Forelimb muscle (tissue), 1 donor: Measurements from ENCODE around the gene INSIG1. TPM values are rescaled to one million over a fixed set of nuclear protein-coding genes. Genes with fewer than 3 reads are reported as not detected.

Source experiments
- DNase-seq: peaks from one replicate; pipeline ENCODE4 v3.0.0-alpha.2; 2013; ENCODE audit warnings: low read depth
- polyA plus RNA-seq: library from polyadenylated mRNA; unstranded; fragments of 120-200 nt; gene quantifications from one replicate; pipeline ENCODE4 v1.2.1, GENCODE V29; 2013; ENCODE audit not compliant: insufficient read length

INSIG1 gene
- polyA plus RNA-seq, 1 donor: 22.7 TPM

DNA sequence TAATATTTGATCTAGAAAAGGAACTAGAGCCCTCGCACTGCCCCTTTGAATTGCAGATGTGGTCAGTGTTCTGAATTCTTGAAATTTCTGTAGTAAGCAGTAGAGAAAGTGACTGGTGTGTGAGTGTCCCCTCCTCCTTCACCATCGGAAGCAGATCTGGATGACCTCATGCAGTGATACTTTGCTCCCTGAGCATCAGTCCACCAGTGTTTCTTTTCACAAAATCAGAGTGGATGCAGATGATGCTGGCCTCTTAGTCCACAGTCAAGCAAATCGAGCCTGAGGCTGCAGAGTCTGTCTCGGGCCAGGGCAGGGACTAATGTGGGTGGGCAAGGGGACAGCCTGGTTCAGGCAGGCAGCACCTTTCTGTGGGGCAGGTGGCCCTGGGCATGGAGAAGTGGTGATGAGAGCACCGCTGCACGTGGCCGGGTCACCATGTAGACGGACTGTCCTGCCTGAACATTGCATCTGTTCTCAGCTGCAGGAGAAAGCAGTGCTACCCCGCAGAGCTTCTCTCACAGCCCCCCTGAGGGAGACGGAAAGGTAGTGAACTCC is 5.4 kb downstream of the INSIG1 start:
- DNase-seq: no peak

DNA sequence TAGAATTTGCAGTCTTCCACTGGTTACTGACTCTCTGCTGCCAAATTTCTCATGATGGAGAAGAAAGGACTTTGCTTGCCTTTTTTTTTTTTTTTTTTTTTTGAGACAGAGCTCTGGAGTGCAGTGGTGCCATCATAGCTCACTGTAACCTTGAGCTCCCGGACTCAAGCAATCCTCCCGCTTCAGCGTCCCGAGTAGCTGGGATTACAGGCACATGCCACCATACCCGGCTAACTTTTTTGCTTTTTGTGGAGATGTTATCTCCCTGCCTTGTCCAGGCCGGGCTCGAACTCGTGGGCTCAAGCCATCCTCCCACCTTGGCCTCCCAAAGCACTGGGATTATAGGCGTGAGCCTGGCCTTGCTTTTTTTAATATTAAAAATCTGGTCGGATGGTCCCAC is 6.2 kb downstream of the INSIG1 start:
- DNase-seq: no peak

DNA sequence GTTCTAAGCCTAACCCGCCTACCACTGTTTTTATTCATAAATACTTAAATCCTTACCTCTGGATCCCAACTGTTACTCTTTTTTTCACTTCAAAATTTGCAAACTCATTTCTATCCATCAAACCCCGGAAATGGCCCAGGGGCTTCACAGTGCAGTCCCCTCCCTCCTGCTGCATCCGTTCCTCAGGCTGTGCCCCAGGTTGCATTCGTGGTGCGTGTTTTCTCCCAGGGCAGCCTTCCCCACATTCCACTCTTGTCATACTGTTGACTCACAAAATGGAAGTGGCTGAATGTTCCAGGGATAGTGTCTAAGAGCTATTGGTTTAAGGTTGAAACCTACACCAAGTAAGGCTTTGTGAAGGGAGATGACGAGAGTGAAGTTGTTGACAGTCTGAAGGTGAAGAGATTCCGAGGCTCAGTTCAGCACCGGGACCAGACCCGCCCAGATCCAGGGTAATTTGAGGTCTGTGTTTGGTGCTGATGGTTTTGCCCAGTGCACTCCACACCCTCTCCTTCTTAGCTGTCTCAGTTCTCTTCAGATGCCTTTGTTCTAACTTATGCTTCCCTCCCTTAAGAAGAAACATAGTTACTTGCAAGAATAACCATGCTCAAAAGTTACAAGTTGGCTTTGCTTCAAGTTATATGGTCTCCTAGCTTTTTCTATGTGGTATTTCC is 7.7 kb downstream of the INSIG1 start:
- no peak for DNase-seq

DNA sequence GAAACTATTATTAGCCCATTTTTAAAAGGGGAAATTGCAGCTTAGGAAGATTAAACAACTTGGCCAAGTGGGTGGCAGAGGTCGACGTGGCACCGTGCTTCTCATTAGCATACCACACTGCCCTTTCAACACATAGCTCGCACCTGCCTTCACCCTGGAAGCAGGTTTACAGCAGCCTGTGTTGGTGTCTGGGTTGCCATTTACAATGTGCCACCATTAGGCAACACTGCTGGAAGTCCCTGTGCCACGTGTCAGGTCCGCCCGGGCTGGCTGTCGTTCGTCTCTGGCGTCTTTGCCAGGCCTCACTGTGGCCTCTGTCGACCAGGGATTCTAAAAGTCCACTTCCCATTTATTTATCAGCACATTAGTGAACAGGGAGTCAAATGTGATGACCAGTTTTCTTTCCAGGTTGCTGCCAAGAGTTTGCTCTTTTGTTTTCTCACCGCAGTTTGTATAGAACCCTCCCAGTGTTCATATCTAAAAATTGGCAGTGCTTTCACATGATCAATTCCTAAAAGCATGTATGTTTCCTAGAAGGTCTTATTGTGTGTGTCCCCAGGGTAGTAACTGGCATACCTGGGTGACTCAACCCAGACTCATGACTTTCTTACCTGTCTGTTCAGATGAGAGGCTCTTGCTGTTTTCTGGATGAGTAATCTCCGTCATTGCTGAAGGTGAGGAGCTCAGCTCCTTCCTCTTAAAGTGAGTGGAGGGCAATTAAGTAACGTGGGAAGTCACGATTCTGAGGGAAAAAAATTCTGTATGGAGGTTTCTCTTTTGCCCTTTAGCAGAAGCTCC is 9.2 kb downstream of the INSIG1 start:
- DNase-seq: no peak

DNA sequence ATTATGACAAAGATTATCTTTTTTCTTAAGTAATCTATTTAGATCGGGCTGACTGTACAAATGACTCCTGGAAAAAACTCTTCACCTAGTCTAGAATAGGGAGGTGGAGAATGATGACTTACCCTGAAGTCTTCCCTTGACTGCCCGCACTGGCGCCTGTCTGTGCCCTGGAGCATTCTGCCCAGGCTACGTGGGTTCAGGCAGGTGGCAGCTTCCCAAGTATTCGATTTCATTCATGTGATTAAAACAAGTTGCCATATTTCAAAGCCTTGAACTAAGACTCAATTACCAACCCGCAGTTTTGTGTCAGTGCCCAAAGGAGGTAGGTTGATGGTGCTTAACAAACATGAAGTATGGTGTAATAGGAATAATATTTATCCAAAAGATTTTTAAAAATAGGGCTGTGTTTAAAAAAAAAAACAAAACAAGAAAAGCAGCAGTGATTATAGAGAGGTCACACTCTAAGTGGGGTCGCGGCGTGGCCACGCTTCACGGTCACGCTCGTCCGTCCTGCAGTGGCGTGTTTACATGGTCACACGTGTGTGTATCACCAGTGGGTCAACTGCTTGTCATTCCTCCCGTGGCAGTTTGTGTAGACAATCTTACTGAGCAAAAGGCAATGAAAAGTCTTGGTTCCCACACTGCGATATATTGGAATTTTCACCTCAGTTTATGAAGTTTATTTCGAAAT is 10.8 kb downstream of the INSIG1 start:
- no peak for DNase-seq

DNA sequence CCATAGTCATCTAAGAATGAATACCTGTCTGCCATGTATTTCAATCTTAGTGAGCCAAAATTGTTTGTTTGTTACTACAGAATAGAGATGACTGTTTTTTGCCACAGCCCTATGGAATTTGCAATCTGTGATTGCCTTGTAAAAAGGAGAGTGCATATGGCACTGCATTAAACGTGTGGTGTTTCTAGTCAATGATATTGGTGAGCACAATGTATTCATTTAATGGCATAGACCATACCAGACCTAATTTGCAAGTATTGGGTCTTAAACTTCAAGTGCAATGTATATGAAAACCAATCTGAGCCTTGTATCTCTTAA is 11.3 kb downstream of the INSIG1 start:
- DNase-seq: no peak

DNA sequence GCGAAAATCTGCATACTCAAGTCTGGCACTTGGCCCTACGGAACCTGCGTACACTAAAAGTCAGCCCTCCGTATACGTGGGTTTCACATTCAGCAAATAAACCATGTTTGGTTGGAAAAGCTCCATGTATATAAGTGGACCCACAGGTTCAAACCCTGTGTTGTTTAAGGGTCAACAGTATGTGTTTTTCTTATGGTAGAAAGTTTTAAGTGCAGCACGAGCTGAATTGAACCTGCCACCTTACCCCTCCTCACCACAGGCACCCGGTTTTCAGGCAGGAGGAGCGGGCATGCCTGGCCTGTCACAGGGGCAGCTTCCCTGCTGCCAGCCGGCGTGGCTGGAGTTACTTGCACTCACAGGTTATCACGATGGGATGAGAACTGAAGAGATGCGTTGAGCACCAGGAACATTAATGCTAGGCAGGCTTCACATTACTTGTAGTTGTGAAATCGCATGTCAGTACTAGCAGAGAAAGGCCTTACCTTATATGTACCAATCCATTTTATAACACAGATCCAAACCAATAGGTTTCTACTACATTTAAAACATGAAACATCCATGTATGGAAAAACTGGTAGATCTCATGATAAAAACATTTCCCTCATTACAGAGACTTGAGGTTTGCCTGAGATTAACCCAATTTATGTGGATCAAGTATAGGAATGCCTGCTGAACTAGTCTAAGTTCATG is 12.9 kb downstream of the INSIG1 start:
- DNase-seq: no peak

DNA sequence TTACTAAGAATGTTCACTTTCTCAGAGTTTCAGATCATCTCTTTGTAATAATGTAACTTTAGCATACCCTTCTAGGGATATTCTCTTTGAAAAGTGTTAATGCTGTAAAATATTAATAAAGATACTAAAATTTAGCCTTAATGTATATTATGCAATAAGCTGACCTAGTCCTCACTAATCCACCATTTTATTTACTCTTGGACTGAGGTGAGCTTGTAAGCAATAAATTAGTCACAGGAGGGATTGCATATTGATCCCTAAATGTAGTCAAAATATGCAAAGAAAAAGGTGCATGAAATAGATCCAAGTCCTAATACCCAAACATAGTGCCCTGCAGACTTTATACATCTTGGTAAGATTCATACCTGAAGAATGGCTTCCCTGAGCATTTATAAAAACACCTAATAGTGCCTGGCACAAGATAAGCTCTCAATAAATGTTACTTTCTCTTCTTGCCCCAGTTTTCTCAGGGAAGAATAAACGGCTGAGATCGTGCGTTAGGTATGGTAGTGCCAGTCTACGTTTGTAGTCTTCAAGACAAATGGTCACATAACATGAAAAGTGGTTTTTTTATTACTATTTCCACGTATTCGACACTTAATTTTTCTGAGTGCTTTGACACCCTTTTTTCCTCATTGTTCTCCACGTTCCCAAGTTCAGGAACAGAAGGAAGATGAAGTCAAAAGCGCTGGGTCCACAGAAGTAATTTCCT is 14.3 kb downstream of the INSIG1 start:
- DNase-seq: no peak

DNA sequence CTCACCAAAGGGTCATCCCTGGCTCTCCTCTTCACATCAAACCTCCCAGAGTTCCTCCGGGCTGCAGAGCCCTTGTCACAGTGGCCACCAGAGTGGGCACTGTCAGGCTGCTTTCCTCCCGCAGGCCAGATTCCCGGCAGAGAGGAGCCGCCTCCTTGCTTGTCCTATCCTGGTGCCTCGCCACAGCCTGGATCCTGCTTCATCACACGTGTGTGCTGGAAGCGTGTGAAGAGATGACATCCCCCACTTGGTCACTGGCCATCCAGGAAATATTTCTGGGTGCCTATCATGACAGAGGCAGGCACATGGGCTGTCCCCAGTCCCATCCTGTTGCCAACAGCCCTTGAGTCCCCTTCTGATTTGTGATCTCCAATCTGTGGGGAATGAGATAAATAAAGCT is 15.0 kb downstream of the INSIG1 start:
- DNase-seq: no peak

DNA sequence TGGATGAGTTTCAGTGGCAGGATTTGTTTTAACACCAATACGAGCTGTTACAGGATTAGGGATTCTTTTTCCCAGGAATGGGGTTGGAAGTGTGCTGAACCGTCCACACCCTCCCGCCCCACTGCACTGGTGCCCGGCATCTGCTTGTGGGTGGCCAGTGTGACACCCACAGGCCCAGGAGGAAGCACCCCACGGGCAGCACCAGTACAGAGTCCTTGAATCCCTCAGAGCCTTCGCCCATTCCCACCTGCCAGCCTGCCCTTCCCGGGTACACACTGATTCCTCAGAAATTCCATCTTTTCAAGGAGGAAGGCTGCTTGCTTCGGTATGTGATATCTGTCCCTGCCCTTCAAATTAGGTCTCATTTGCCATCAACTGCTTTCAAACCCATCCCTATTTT is 15.4 kb downstream of the INSIG1 start:
- DNase-seq: no peak

DNA sequence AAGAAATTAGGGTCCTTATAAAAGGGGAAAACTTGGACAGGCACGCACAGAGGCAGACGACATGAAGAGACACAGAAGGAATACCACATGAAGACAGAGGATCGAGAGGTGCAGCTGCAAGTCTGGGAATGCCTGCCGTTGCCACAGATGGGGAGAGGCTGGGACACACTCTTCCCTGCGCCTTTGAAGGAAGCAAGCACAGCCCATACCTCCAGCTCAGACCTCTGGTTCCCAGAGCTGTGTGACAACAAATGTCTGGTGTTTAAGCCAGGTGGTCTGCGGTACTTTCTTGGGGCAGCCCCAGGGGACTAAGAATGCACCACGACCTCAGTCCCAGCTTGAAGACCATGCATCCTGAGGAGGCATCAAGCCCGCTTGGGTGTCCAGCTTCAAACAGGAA is 18.3 kb downstream of the INSIG1 start:
- no peak for DNase-seq

DNA sequence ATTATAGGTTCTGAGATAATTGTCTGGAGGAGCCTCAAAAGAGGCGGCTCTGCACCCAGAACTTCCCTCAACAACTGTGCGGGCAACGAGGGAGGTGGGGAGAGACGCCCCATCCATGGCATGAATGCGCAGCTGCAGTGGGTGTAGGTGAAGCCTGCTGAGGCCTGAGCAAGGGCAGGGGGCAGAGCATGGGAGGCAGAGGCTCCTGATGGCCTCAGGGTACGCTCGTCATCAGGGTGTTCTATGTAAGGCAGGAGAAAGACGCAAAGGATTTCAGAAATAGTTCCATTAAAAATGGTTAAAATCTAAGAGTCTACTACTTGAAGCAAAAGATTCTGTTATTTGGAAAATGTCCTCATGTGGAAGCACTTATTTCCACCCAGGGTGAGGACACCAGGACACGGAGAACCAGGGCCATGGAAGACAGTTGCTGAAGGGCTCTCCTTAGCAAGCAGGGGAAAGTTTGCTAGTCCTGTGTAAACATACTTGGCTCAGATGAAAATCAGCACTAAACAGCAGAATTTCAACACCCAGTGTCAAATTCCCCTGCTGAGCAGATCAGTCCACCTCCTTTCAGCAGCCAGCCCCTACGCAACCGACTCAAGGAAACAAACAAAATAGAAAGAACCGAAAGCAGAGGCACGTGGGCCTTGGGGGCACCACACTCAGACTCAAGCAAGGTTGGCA is 18.9 kb downstream of the INSIG1 start:
- DNase-seq: no peak

DNA sequence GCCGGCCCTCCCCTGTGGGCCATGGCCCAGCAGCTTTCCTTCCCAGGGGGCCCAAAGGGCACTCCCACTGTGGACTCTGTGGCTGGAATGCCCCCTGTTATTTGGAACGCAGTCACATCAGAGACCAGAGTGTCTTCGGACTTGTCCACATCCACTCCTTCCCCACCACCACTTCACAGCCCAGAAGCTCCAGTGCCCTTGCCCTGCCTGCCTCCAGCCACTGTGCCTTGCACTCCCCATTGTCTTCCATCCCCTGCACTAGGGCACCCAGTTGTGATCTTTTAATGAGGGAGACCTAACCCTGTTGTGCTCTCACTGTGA is 19.4 kb downstream of the INSIG1 start:
- DNase-seq: no peak

DNA sequence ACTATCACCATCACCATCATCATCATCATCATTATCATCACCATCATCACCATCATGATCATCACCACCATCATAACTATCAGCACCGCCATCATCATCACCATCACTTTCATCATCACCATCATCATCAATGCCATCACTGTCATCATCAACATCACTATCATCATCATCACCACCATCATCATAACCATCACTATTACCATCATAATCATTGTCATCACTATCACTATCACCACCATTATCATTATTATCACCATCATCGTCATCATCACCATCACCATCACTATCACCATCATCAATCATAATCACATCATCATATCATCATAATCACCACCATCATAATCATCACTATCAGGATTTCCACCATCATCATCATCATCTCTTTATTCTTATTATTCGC is 20.6 kb downstream of the INSIG1 start:
- DNase-seq: no peak

DNA sequence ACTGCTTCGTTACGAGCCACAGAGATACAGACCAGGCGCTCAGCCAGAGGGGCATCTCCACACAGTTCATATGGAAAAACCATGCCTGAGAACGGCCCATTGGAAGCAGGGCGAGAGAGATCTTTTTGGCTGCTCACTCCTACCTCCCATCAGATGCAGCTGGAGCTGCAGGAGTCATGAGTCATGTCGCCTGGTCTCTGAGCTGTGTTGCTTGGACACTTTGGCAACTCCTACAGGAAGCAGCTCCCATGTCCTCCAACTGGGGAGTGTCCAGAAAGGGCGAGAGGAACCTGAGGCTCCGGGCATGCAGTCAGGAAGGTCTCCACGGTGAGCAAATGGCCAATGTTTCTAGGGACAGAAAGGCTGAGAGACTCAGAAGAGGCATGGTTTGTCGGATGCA is 24.9 kb downstream of the INSIG1 start:
- no peak for DNase-seq

DNA sequence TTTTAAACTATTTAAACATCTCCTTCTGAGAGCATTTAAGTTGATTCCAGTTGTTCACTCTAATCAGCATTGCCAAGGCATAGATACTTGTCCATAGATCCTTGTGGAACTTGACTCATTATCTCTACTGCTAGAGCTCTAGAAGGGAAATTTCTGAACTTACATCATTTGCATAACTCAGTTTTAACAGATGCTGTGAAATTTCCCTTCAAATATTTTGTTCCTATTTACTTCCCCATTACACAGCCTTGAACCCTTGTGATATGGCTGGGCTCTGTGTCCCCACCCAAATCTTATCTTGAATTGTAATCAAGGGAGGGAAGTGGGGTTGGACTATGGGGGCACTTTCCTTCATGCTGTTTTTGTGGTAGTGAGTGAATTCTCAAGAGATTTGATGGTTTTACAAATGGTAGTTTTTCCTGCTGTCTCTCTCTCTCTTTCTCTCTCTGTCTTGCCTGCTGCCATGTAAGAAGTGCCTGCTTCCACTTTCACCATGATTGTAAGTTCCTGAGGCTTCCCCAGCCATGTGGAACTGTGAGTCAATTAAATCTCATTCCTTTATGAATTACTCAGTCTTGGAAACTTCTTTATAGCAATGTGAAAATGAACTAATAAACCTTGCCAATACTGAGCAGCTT is 25.4 kb downstream of the INSIG1 start:
- no peak for DNase-seq

DNA sequence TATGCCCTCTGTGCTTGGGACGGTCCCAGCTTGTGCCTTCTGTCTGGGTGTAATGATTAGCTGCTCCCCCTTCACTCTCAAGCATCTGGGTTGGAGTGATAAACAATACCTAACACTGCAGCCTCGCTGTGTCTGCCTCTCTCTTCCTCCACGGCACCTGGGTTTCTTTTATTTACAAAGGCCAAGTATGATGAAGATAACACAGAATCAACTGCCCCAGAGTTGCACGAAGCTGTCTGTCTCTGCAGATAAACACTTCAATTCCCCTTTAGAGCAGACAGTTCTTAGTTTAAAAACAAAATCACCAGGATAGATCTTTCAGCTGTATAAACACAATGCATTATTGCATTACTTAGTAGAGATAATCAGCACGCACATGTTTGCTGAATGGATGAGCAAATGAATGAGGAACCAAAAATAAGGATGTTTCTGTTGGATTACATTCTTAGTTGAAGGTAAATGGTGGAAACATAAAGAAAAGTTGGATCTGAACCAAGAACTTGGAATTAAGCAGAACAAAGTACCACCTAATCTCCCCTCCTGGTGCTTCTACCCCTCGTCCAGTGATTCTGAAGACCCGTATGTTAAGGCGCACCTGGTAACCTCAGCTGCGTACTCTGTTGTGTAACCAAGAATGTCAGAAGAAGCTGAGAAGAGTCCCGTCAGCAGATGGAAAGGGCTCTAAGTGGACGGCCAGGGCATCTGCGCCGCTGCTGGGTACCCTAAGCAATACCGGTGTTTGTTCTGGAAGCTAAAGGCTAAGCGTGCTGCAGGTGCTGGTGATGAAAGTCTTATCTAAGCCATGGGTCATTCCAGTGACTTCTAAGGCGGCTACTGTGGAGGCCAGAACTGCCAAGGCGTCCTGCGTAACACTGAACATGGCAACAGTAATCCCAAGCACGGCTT is 26.6 kb downstream of the INSIG1 start:
- DNase-seq: no peak

DNA sequence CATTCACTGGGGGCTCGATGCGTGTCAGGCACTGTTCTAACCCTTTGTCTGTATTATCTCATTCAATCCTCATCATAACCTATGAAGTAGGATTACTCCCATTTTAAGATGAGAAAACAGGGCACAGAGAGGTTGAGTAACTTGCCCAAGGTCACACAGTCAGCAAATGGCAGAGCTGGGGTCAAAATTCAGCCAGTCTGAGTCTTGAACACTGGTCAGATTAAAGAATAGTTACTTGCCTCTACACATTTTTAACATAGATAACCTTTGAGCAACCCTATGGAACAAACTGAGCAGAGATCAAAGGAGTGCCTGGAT is 27.2 kb downstream of the INSIG1 start:
- DNase-seq: no peak

DNA sequence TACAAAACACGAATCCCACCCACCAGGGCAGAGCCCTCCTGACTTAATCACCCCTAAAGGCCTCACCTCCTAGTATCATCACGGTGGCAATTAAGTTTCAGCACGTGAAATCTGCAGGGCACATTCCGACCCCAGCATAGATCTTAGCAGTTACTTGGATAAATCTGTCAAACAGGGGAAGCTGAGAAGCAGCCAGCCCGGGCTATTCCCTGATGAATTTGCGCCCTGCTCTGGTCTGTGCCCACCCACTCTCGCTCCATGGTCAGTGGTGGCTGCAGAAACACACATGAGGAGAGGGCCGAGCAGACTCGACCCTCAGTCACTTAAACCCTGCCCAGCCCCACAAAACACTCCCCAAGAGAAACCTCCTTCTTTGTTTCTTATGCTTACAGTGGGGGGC is 28.7 kb downstream of the INSIG1 start:
- no peak for DNase-seq
